22Rv1 (cell line): ENCODE data around the gene ZNF217.

Source experiments
- CTCF ChIP-seq: fragments of 450-650 bp; IDR thresholded peaks from 2 replicates; pipeline ENCODE4 v1.5.1; 2017; ENCODE audit warnings: mild to moderate bottlenecking
- ZFX ChIP-seq: fragments of 450-650 bp; IDR thresholded peaks from 2 replicates; pipeline ENCODE4 v1.6.1; 2017; ENCODE audit warnings: antibody characterized with exemption, borderline replicate concordance

GRCh38 chr20:53533500-53533899 is 60.1 kb downstream of the ZNF217 start:
- TF ChIP-seq CTCF = no peak
- TF ChIP-seq ZFX = no peak
